ENCODE results near the gene ZNF266. TPM values are rescaled to one million over a fixed set of nuclear protein-coding genes. Genes with fewer than 3 reads are reported as not detected.

Gene ZNF266
- polyA plus RNA-seq, 1 donor (not counting 4 experiments of a cell fraction or from before 2014, with no cell fraction given), result 7.7 TPM

DNA sequence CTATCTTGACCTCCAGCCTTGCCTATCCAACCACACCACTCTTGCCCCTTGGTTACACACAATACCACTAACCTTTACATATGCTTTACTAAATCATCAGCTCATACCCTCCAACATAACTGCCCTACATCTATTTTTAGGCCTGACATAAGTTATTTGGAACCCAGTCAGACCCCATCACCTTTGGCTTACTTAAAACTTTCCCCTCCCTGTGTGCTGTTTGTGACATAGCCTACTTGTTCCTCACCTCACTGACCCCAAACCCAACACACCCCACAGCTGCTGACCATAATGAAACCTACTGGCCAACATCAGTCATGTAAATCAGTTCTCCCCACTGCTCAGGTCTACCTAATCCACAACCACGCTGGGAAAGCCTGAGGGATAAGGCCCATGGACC lies 4.9 kb downstream of the ZNF266 start:
- FAIRE-seq (no peak), DNase-seq (ENCODE audit: low read depth, low spot score) (no peak)
- Histone ChIP-seq H3K4me2 (ENCODE audit: control insufficient read depth, extremely low read depth, insufficient read depth, low read depth, low read length) (no peak overlapping the region), H3K9me1 (ENCODE audit: control insufficient read depth, extremely low read depth, insufficient read depth, low read length) (no peaks in the 10 kb centered on the region), H3K4me3 (ENCODE audit: control insufficient read depth in 2 of 3, extremely low read depth in 1 of 3, insufficient read depth in 2 of 3, low read depth in 1 of 3, low read length in 3 of 3) (no peak overlapping the region), H3K79me2 (ENCODE audit: control insufficient read depth, insufficient read depth, low read length) (peaks cover 13% of the 10 kb centered on the region), H4K20me1 (ENCODE audit: control insufficient read depth, extremely low read depth, insufficient read depth, low read length) (no peaks in the 10 kb centered on the region), H3K36me3 (ENCODE audit: control insufficient read depth in 2 of 2, extremely low read depth in 1 of 2, insufficient read depth in 2 of 2, low read length in 2 of 2) (peaks cover 5 to 6% of the 10 kb centered on the region in 2 experiments), H3K27ac (ENCODE audit: control insufficient read depth, insufficient read depth, low read length) (no peak overlapping the region), H3K4me1 (ENCODE audit: control insufficient read depth, extremely low read depth, insufficient read depth, low read length) (peaks cover 5% of the 10 kb centered on the region), H3K27me3 (ENCODE audit: control insufficient read depth, extremely low read depth, insufficient read depth, low read length) (no peaks in the 10 kb centered on the region), H3K9me3 (ENCODE audit: control insufficient read depth, low read depth, low read length) (no peaks in the 10 kb centered on the region), H3K9ac (ENCODE audit: control insufficient read depth, extremely low read depth, insufficient read depth, low read length) (no peak overlapping the region), H2AFZ (ENCODE audit: control insufficient read depth, low read length) (no peak overlapping the region)
- TF ChIP-seq, protein P1, sequence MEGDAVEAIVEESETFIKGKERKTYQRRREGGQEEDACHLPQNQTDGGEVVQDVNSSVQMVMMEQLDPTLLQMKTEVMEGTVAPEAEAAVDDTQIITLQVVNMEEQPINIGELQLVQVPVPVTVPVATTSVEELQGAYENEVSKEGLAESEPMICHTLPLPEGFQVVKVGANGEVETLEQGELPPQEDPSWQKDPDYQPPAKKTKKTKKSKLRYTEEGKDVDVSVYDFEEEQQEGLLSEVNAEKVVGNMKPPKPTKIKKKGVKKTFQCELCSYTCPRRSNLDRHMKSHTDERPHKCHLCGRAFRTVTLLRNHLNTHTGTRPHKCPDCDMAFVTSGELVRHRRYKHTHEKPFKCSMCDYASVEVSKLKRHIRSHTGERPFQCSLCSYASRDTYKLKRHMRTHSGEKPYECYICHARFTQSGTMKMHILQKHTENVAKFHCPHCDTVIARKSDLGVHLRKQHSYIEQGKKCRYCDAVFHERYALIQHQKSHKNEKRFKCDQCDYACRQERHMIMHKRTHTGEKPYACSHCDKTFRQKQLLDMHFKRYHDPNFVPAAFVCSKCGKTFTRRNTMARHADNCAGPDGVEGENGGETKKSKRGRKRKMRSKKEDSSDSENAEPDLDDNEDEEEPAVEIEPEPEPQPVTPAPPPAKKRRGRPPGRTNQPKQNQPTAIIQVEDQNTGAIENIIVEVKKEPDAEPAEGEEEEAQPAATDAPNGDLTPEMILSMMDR (optimal IDR thresholded peaks at IDR 0.05 in 1 of 3, IDR thresholded peaks at IDR 0.05 in 1 of 3, conservative IDR thresholded peaks at IDR 0.05 in 1 of 3; ENCODE audit: extremely low read depth in 1 of 3, insufficient read depth in 2 of 3, low read length in 3 of 3), result no peak
- TF ChIP-seq EZH2 (IDR thresholded peaks at IDR 0.05; ENCODE audit: low read length), result no peak
- dilution Hi-C loops (cut with MboI; ENCODE audit: extremely low pct_ligation_motif_present, low sequenced_read_pairs), result no loop called here

DNA sequence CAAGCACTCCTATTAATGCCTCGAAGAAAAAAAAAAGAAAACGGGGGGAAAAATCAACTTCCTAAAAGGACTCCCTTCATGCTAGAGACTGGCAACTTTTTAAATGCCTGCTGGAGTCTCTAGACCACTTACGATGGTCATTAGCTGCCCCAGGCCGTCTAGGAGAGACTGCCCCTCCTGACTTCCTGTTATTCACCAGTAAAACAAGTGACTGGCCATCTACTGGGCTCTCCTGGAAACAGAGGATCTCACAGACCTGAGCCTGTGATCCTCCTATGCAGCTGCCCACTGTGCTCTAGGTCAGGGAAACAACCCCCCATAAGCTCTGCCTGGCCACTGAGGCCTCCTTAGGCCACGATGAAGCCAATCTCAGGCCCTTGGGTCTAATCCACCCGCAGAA lies 7.4 kb downstream of the ZNF266 start:
- peaks cover 2% of the 10 kb centered on the region for H3K79me2 ChIP-seq (ENCODE audit: control insufficient read depth, insufficient read depth, low read length)
- H3K27me3 ChIP-seq (ENCODE audit: control insufficient read depth, extremely low read depth, insufficient read depth, low read length), result no peaks in the 10 kb centered on the region
- H3K4me1 ChIP-seq (ENCODE audit: control insufficient read depth, extremely low read depth, insufficient read depth, low read length), result no peaks in the 10 kb centered on the region
- no peaks in the 10 kb centered on the region for H4K20me1 ChIP-seq (ENCODE audit: control insufficient read depth, extremely low read depth, insufficient read depth, low read length)
- no peak overlapping the region for H3K4me2 ChIP-seq (ENCODE audit: control insufficient read depth, extremely low read depth, insufficient read depth, low read depth, low read length)
- TF ChIP-seq EZH2 (IDR thresholded peaks at IDR 0.05; ENCODE audit: low read length), result no peak
- TF ChIP-seq, protein P1 (optimal IDR thresholded peaks at IDR 0.05 in 1 of 3, IDR thresholded peaks at IDR 0.05 in 1 of 3, conservative IDR thresholded peaks at IDR 0.05 in 1 of 3; ENCODE audit: extremely low read depth in 1 of 3, insufficient read depth in 2 of 3, low read length in 3 of 3), result no peak
- DNase-seq (ENCODE audit: low read depth, low spot score) (no peak), FAIRE-seq (no peak)
- no peaks in the 10 kb centered on the region for H3K9me3 ChIP-seq (ENCODE audit: control insufficient read depth, low read depth, low read length)
- no peak overlapping the region for H3K9ac ChIP-seq (ENCODE audit: control insufficient read depth, extremely low read depth, insufficient read depth, low read length)
- no peak overlapping the region for H3K27ac ChIP-seq (ENCODE audit: control insufficient read depth, insufficient read depth, low read length)
- no peaks in the 10 kb centered on the region for H3K9me1 ChIP-seq (ENCODE audit: control insufficient read depth, extremely low read depth, insufficient read depth, low read length)
- no peak overlapping the region for H3K4me3 ChIP-seq (ENCODE audit: control insufficient read depth in 2 of 3, extremely low read depth in 1 of 3, insufficient read depth in 2 of 3, low read depth in 1 of 3, low read length in 3 of 3)
- peaks cover 4 to 7% of the 10 kb centered on the region in 2 experiments for H3K36me3 ChIP-seq (ENCODE audit: control insufficient read depth in 2 of 2, extremely low read depth in 1 of 2, insufficient read depth in 2 of 2, low read length in 2 of 2)
- no peak overlapping the region for H2AFZ ChIP-seq (ENCODE audit: control insufficient read depth, low read length)
- dilution Hi-C loops (cut with MboI; ENCODE audit: extremely low pct_ligation_motif_present, low sequenced_read_pairs), result no loop called here
